Tibial nerve (tissue), 4 donors: ENCODE data around the gene UBE2I.

Experiments used
- CTCF ChIP-seq, 5 experiments: fragments of 200-600 bp in 3 of 5; fragments of 450-650 bp in 2 of 5; sonication (generic) in 3 of 5; IDR thresholded peaks; one replicate each; pipeline ENCODE4 v1.5.1; 2016 to 2019; ENCODE audit warnings: antibody characterized with exemption in 5 of 5, mild to moderate bottlenecking in 3 of 5, moderate library complexity in 2 of 5
- EP300 ChIP-seq, 2 donors: sonication (generic); formaldehyde crosslinking; IDR thresholded peaks; one replicate each; pipeline ENCODE4 v1.6.1; 2017; ENCODE audit warnings: antibody characterized with exemption in 2 of 2, mild to moderate bottlenecking in 1 of 2
- POLR2A ChIP-seq, 2 donors: fragments of 450-650 bp; IDR thresholded peaks; one replicate each; pipeline ENCODE4 v1.6.1; 2017; ENCODE audit warnings: antibody characterized with exemption in 2 of 2, mild to moderate bottlenecking in 2 of 2, moderate library complexity in 2 of 2

- TF ChIP-seq CTCF (IDR thresholded peaks at IDR 0.05), result no peak
- no peak for TF ChIP-seq POLR2A (IDR thresholded peaks at IDR 0.05)
- no peak for TF ChIP-seq EP300 (IDR thresholded peaks at IDR 0.05)
Measured at GRCh38 chr16:1298406-1298805, 11.0 kb upstream of the UBE2I start.
